ENCODE measurements around the gene POTED. TPM values are rescaled to one million over a fixed set of nuclear protein-coding genes. Genes with fewer than 3 reads are reported as not detected.
"Not testable (repeated sequence)": the region's sequence is repeated elsewhere in the genome, so short reads cannot be mapped to it uniquely, and the experiment has no call there.

POTED gene
- total RNA-seq: not detected

DNA sequence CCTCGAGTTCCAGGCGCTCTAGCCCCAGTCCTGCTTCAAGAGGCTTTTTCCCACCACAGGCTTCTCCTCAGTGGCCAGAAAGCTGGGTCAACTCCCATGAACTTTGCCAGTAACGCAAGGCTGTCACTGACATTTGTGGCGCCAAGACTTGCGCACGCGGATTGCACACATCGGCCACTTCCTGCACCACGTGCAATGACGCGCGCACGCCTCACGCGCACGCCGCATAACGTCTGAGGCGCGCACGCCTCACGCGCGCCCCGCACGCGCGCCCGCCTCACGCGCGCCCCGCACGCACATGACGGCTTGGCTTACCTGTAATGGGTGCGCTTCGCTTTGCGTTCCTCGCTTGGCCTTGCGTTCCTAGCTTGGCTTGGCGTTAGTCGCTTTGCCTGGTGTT is at the start of gene POTED:
POTED (plus strand) TSS at position 301 of the 400 bp plus-strand sequence. CDS start 452 bp downstream, outside the sequence.
- H3K27me3 Mint-ChIP-seq; H3K27ac Mint-ChIP-seq; H3K9me3 Mint-ChIP-seq; H3K4me3 Mint-ChIP-seq; POLR2A ChIA-PET; intact Hi-C loops (cut with micrococcal nuclease); H3K4me1 Mint-ChIP-seq (ENCODE audit: low read depth); CTCF ChIA-PET; DNase-seq; H3K36me3 Mint-ChIP-seq: not testable (repeated sequence)

DNA sequence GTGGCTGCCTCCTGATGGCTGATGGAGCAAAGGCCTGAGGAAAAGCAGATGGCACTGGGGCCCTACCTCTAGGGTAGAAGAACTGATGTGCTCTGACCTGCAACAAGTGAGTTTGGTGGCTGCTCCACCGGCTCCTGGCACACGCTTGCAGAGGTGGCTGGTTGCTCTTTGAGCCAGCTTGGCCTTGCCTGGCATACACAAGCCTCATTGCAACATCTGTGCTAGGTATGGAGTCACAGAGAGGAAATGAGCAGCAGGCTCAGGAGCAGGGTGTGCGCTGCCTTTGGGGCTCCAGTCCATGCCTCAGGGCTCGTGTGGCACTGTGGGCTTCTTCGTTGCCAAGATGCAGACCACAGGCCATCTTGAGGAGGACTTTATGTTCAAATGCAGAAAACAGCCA is 40.5 kb downstream of the POTED start:
- CTCF ChIA-PET; H3K36me3 Mint-ChIP-seq; H3K27ac Mint-ChIP-seq; DNase-seq; H3K9me3 Mint-ChIP-seq; intact Hi-C loops (cut with micrococcal nuclease); H3K4me1 Mint-ChIP-seq (ENCODE audit: low read depth); H3K27me3 Mint-ChIP-seq; H3K4me3 Mint-ChIP-seq; POLR2A ChIA-PET: not testable (repeated sequence)

- H3K27me3 Mint-ChIP-seq; H3K4me3 Mint-ChIP-seq; H3K27ac Mint-ChIP-seq; H3K4me1 Mint-ChIP-seq (ENCODE audit: low read depth); intact Hi-C loops (cut with micrococcal nuclease); H3K9me3 Mint-ChIP-seq; POLR2A ChIA-PET; CTCF ChIA-PET; DNase-seq; H3K36me3 Mint-ChIP-seq: not testable (repeated sequence)
These were observed 42.2 kb downstream of the POTED start for GRCh38 chr21:13651746-13652145.

Small RNAs within 50 kb of the gene (microRNA-seq; reads per million reads assigned to microRNA genes)
- gene MIR3118-1 (ENCODE audit: borderline microRNAs expressed, borderline number of aligned reads, borderline replicate concordance): not detected
